Central memory CD4-positive, alpha-beta T cell (primary cell): ENCODE results near the gene TAGLN2.

Experiments
- DNase-seq: peaks from one replicate; pipeline ENCODE4 v3.0.0; 2022

TAGLN2 gene

GRCh38 chr1:159898527-159898926 lies 26.8 kb downstream of the TAGLN2 start:
- no peak for DNase-seq

- no peak for DNase-seq
Observed at GRCh38 chr1:159897962-159898361, 27.3 kb downstream of the TAGLN2 start.

GRCh38 chr1:159896546-159896930 lies 28.8 kb downstream of the TAGLN2 start:
- DNase-seq = no peak

- no peak for DNase-seq
Observed at GRCh38 chr1:159895836-159896545, 29.3 kb downstream of the TAGLN2 start.

- no peak for DNase-seq
Observed at GRCh38 chr1:159895286-159895685, 30.0 kb downstream of the TAGLN2 start.

- DNase-seq = no peak
Observed at GRCh38 chr1:159892944-159893343, 32.4 kb downstream of the TAGLN2 start.

GRCh38 chr1:159891275-159892157 lies 33.8 kb downstream of the TAGLN2 start:
- DNase-seq = peak; percentile 64

GRCh38 chr1:159890390-159890789 lies 34.9 kb downstream of the TAGLN2 start:
- no peak for DNase-seq

- no peak for DNase-seq
Observed at GRCh38 chr1:159889821-159890252, 35.5 kb downstream of the TAGLN2 start.

- no peak for DNase-seq
Observed at GRCh38 chr1:159889202-159889601, 36.1 kb downstream of the TAGLN2 start.

GRCh38 chr1:159884296-159884695 lies 41.0 kb downstream of the TAGLN2 start:
- DNase-seq = no peak

GRCh38 chr1:159883134-159883533 lies 42.2 kb downstream of the TAGLN2 start:
- no peak for DNase-seq

GRCh38 chr1:159882527-159882862 lies 42.8 kb downstream of the TAGLN2 start:
- DNase-seq = no peak

GRCh38 chr1:159881622-159882526 lies 43.4 kb downstream of the TAGLN2 start:
- peak; percentile 33 for DNase-seq

GRCh38 chr1:159880430-159880829 lies 44.9 kb downstream of the TAGLN2 start:
- no peak for DNase-seq

GRCh38 chr1:159879977-159880376 lies 45.3 kb downstream of the TAGLN2 start:
- DNase-seq = no peak

- no peak for DNase-seq
Observed at GRCh38 chr1:159879136-159879535, 46.2 kb downstream of the TAGLN2 start.

GRCh38 chr1:159877695-159878444 lies 47.4 kb downstream of the TAGLN2 start:
- DNase-seq = no peak

- DNase-seq = no peak
Observed at GRCh38 chr1:159873530-159874143, 51.7 kb downstream of the TAGLN2 start.

GRCh38 chr1:159872891-159873290 lies 52.4 kb downstream of the TAGLN2 start:
- DNase-seq = no peak

- DNase-seq = no peak
Observed at GRCh38 chr1:159870704-159871103, 54.6 kb downstream of the TAGLN2 start.

GRCh38 chr1:159869607-159870006 lies 55.7 kb downstream of the TAGLN2 start:
- DNase-seq = no peak
